Ishikawa (cell line): Measurements from ENCODE around the gene C1orf21.

Experiments
- CEBPB ChIP-seq: IDR thresholded peaks from 2 replicates; pipeline ENCODE4 v1.6.1; 2012
- EGR1 ChIP-seq: IDR thresholded peaks from 2 replicates; pipeline ENCODE4 v1.6.1; 2012
- EP300 ChIP-seq: IDR thresholded peaks from 2 replicates; pipeline ENCODE4 v1.6.1; 2012; ENCODE audit warnings: borderline replicate concordance
- FOXM1 ChIP-seq: IDR thresholded peaks from 2 replicates; pipeline ENCODE4 v1.6.1; 2012; ENCODE audit warnings: low read depth, borderline replicate concordance
- NFIC ChIP-seq: IDR thresholded peaks from 2 replicates; pipeline ENCODE4 v1.6.1; 2012
- REST ChIP-seq: IDR thresholded peaks from 2 replicates; pipeline ENCODE4 v1.6.1; 2012; ENCODE audit warnings: low read depth, mild to moderate bottlenecking
- TAF1 ChIP-seq: IDR thresholded peaks from 2 replicates; pipeline ENCODE4 v1.6.1; 2012; ENCODE audit warnings: low read depth, mild to moderate bottlenecking
- TCF12 ChIP-seq: IDR thresholded peaks from 2 replicates; pipeline ENCODE4 v1.6.1; 2012; ENCODE audit warnings: low read depth
- TEAD4 ChIP-seq: IDR thresholded peaks from 2 replicates; pipeline ENCODE4 v1.6.1; 2012
- USF1 ChIP-seq: IDR thresholded peaks from 2 replicates; pipeline ENCODE4 v1.6.1; 2012
- TF ChIP-seq, protein P1 (sequence below): IDR thresholded peaks from 2 replicates; pipeline ENCODE4 v1.6.1; 2012

DNA sequence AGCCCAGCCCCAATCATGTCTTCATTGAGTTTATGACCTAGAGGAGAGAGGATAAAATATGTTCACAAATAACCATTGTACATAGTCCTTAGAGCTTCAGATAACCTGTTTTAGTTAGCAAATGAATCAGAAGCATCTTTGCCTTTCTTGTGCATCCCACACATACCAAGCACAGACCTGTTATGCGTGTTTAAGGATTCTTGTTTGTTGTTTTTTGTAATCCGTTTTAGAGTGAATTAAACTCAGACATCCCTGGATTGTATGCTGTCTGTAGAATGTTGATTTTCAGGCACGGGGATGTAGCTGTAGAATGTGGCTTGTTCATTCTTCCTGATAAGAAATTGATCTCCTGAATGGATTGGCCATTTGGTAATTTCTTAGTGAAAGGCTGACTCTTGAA lies 232.0 kb downstream of the C1orf21 start:
- TF ChIP-seq EP300 (no peak), REST (no peak), CEBPB (no peak), TCF12 (no peak), TAF1 (no peak), TEAD4 (no peak), FOXM1 (no peak), USF1 (no peak), NFIC (no peak), EGR1 (no peak)
- TF ChIP-seq, protein P1, sequence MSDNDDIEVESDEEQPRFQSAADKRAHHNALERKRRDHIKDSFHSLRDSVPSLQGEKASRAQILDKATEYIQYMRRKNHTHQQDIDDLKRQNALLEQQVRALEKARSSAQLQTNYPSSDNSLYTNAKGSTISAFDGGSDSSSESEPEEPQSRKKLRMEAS: no peak
